Activated naive CD4-positive, alpha-beta T cell treated with anti-CD3 and anti-CD28 coated beads, Interleukin-2, amount 50 U/mL, for 72 hours (primary cell): Measurements from ENCODE around the gene DPYSL4. TPM values are rescaled to one million over a fixed set of nuclear protein-coding genes. Genes with fewer than 3 reads are reported as not detected.
A peak's percentile ranks its signal among the peaks of the same experiment; 100 is the strongest.
"Not testable (repeated sequence)": the region's sequence is repeated elsewhere in the genome, so short reads cannot be mapped to it uniquely, and the experiment has no call there.

Experiments used
- ATAC-seq, 2 donors: fragments of 150-1000 bp; cut with Tn5 transposase; 2 replicates each; pipeline ENCODE4 v1.10.0; 2021; ENCODE audit warnings: mild to moderate bottlenecking in 2 of 2, moderate library complexity in 2 of 2
- DNase-seq, 2 donors: peaks; one replicate each; pipeline ENCODE4 v3.0.0; 2021 to 2022; ENCODE audit warnings: low spot score in 2 of 2
- H3K27ac Mint-ChIP-seq, 2 donors: one replicate each; pipeline ENCODE4 v1.8.0; 2022; ENCODE audit warnings: mild to moderate bottlenecking in 2 of 2, mixed read lengths in 2 of 2
- H3K36me3 Mint-ChIP-seq, 2 donors: one replicate each; pipeline ENCODE4 v1.8.0; 2022; ENCODE audit warnings: mixed read lengths in 2 of 2
- H3K9me3 Mint-ChIP-seq, 2 donors: one replicate each; pipeline ENCODE4 v1.8.0; 2022; ENCODE audit warnings: mixed read lengths in 2 of 2
- total RNA-seq, 2 donors: library from RNA; stranded (reverse); gene quantifications; one replicate each; pipeline ENCODE4 v1.2.3, GENCODE V29; 2022

The DPYSL4 gene
- total RNA-seq, 2 donors from 2014 or later, result 2.8 to 65.2 TPM

DNA sequence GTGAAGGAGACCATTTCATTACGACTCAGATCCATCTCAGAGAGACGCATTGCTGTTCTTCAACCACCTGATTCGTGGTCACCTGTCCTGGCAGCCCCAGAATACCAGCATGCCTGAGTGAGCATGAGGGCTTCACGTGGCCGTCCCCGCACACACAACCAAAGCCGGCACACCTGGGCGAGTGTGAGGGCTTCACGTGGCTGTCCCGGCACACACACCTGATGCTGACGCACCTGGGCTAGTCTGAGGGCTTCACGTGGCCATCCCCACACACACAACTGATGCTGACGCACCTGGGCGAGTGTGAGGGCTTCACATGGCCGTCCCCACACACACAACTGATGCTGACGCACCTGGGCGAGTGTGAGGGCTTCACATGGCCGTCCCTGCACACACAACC lies 34.2 kb downstream of the DPYSL4 start:
- H3K36me3 Mint-ChIP-seq, result peaks cover 16 to 22% of the 10 kb centered on the region in 2 donors
- not testable (repeated sequence) for H3K27ac Mint-ChIP-seq, ATAC-seq, DNase-seq, H3K9me3 Mint-ChIP-seq

- no peak for DNase-seq
- H3K9me3 Mint-ChIP-seq, result peaks cover 0 to 1% of the 10 kb centered on the region in 2 donors
- no peak for ATAC-seq
- H3K36me3 Mint-ChIP-seq, result peaks cover 7 to 8% of the 10 kb centered on the region in 2 donors
- no peak overlapping the region for H3K27ac Mint-ChIP-seq
Observed at GRCh38 chr10:132222726-132223125, 36.0 kb downstream of the DPYSL4 start.

- ATAC-seq (peak; percentile 91 to 95), DNase-seq (peak; percentile 69 to 73)
- Mint-ChIP-seq H3K9me3 (no peaks in the 10 kb centered on the region), H3K27ac (no peak overlapping the region), H3K36me3 (peaks cover 5% of the 10 kb centered on the region in 2 donors)
Observed at GRCh38 chr10:132223156-132223590, 36.4 kb downstream of the DPYSL4 start.

- Mint-ChIP-seq H3K36me3 (peaks cover under 1 to 2% of the 10 kb centered on the region in 2 donors), H3K9me3 (no peaks in the 10 kb centered on the region), H3K27ac (no peak overlapping the region)
- DNase-seq, result no peak
- ATAC-seq, result no peak
Observed at GRCh38 chr10:132223611-132224342, 37.0 kb downstream of the DPYSL4 start.

DNA sequence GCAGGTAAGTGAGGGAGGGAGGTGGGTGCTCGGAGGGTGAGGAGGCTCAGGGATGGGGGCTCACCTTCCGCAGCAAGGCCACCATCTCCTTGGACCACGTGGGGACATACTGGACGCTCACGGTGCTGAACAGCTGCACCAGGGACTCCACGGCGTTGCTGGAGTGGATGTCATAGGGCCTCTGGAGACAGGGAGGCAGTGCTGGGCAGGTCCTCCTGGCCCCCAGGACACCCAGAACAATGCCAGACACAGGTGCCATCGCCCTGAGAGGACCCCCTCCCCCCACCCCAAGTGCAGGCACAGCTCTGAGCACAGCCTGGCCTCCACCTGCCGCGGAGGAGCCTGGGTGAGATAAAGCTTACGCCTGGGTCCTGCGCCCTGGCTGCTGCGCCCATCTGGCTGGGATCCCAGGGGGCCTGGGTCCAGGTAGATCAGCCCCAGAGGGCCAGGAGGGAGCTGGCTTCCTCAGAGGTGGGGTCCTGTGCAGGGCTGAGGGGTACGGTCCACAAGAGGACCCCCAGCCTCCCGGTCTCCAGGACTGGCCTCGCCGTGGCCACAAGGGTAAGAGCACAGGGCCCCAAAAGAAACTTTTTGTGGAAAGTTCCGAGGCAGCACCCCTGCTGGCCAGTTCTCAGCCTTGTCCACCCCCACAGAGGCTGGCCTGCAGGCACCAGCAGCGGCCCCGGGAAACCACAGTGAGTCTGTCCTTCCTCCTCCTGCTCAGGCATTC lies 37.8 kb downstream of the DPYSL4 start:
- H3K9me3 Mint-ChIP-seq, result no peaks in the 10 kb centered on the region
- no peak for DNase-seq
- H3K36me3 Mint-ChIP-seq, result no peaks in the 10 kb centered on the region
- no peak for ATAC-seq
- no peak overlapping the region for H3K27ac Mint-ChIP-seq

GRCh38 chr10:132225073-132225848 lies 38.5 kb downstream of the DPYSL4 start:
- no peak for DNase-seq
- H3K9me3 Mint-ChIP-seq, result no peaks in the 10 kb centered on the region

DNA sequence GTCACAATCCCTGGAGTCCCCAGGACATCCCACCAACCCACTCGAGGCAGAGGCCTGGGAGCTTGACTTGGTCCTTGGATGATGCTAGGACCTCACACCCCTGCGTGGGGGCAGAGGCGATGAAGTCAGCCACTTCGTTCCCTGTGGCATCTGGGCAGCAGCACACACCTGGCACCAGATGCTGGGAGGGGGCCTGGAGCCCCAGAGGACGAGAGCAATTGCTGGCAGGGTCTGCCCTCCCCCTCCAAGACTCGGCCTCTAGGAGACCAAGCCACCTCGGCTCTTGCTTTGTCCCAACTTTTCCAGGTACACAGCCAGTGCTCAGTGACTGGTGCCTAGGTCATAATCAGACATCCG lies 39.1 kb downstream of the DPYSL4 start:
- Mint-ChIP-seq H3K36me3 (no peaks in the 10 kb centered on the region), H3K27ac (no peak overlapping the region), H3K9me3 (no peaks in the 10 kb centered on the region)
- no peak for ATAC-seq
- DNase-seq, result no peak

More at GRCh38 chr10:132225073-132225848, 38.5 kb downstream of the DPYSL4 start:
- no peak overlapping the region for H3K27ac Mint-ChIP-seq
- H3K36me3 Mint-ChIP-seq, result no peaks in the 10 kb centered on the region
- ATAC-seq, result no peak

- H3K9me3 Mint-ChIP-seq, result no peaks in the 10 kb centered on the region
- H3K36me3 Mint-ChIP-seq, result no peaks in the 10 kb centered on the region
- no peak for DNase-seq
- H3K27ac Mint-ChIP-seq, result peak overlapping the region in 1 of 2 donors; percentile 3
- no peak for ATAC-seq
Observed at GRCh38 chr10:132226586-132227405, 40.0 kb downstream of the DPYSL4 start.

GRCh38 chr10:132227851-132228390 lies 41.2 kb downstream of the DPYSL4 start:
- no peak for ATAC-seq
- no peak for DNase-seq
- no peaks in the 10 kb centered on the region for H3K36me3 Mint-ChIP-seq
- no peaks in the 10 kb centered on the region for H3K9me3 Mint-ChIP-seq
- H3K27ac Mint-ChIP-seq, result no peak overlapping the region

DNA sequence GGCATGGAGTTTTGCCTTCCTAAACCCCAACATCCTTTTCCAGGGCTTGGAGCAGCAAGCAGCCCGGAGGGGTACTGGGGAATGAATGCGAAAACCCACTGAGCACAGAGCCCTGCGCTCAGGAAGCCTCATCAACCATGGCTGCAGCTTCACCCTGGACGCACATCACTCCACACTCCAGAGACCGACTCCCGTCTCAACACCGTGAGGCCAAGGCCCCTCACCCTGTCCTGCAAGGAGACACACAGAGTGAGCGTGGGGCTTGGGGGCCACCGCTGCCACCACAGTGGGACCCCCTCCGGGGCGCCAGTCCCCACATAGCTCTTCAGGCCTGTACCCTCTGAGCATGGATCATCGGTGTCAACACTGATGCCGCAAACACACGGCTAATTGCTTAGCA lies 41.9 kb downstream of the DPYSL4 start:
- ATAC-seq, result no peak
- no peak overlapping the region for H3K27ac Mint-ChIP-seq
- DNase-seq, result no peak
- H3K36me3 Mint-ChIP-seq, result no peaks in the 10 kb centered on the region
- no peaks in the 10 kb centered on the region for H3K9me3 Mint-ChIP-seq

- no peak for DNase-seq
- no peak for ATAC-seq
- H3K27ac Mint-ChIP-seq, result no peak overlapping the region
- no peaks in the 10 kb centered on the region for H3K9me3 Mint-ChIP-seq
- H3K36me3 Mint-ChIP-seq, result no peaks in the 10 kb centered on the region
Observed at GRCh38 chr10:132229096-132229495, 42.3 kb downstream of the DPYSL4 start.

- H3K9me3 Mint-ChIP-seq, result no peaks in the 10 kb centered on the region
- DNase-seq, result peak; percentile 46 to 72
- no peaks in the 10 kb centered on the region for H3K36me3 Mint-ChIP-seq
- ATAC-seq, result peak; percentile 73 to 74
- H3K27ac Mint-ChIP-seq, result peak overlapping the region; percentile 70 to 94
Observed at GRCh38 chr10:132229834-132230556, 43.2 kb downstream of the DPYSL4 start.

GRCh38 chr10:132230557-132231210 lies 43.9 kb downstream of the DPYSL4 start:
- peak overlapping the region; percentile 70 to 74 for H3K27ac Mint-ChIP-seq
- no peaks in the 10 kb centered on the region for H3K36me3 Mint-ChIP-seq
- no peak for DNase-seq
- no peaks in the 10 kb centered on the region for H3K9me3 Mint-ChIP-seq
- no peak for ATAC-seq

- Mint-ChIP-seq H3K27ac (peak overlapping the region in 1 of 2 donors; percentile 61), H3K36me3 (no peaks in the 10 kb centered on the region), H3K9me3 (no peaks in the 10 kb centered on the region)
- DNase-seq (no peak), ATAC-seq (no peak)
Observed at GRCh38 chr10:132231656-132232022, 44.9 kb downstream of the DPYSL4 start.
